ENCODE data around the gene GNE. TPM values are rescaled to one million over a fixed set of nuclear protein-coding genes. Genes with fewer than 3 reads are reported as not detected.
A peak's percentile ranks its signal among the peaks of the same experiment; 100 is the strongest.

GNE gene
- total and polyA plus RNA-seq, 10 of the 15 experiments (the other 5 are each of a cell fraction or from before 2014, with no cell fraction given) = 4.1 to 13.6 (median 10.7) TPM

- DNase-seq (ENCODE audit: low read depth, low spot score) (no peak), FAIRE-seq (peak; percentile 94), ATAC-seq (peak; percentile 100)
- POLR2A ChIA-PET = interaction anchor here (0.6 to 1.1 kb wide), 2 partner anchors 63 to 85 kb away, joined by 3 read pairs; no protein-coding TSS in a partner anchor
- WGBS (ENCODE audit: insufficient coverage, insufficient replicate concordance, low lambda C conversion rate, missing lambda C conversion rate) = 6% methylated on average over 51 of the region's 58 CpGs
- H3K4me3 ChIP-seq = peak overlapping the region; percentile 55; the same call in 1 of the 2 replicates
- SMC1A ChIA-PET (ENCODE audit: uncharacterized antibody, unreplicated experiment) = interaction anchor here (0.6 to 9.1 kb wide), 7 partner anchors 10 to 158 kb away, joined by 3 to 134 read pairs (median 3); no protein-coding TSS in a partner anchor
- no peak overlapping the region for H3K9ac ChIP-seq (ENCODE audit: control insufficient read depth, insufficient read depth, low read length)
- CTCF ChIA-PET = interaction anchor here (0.6 to 7.8 kb wide), 25 partner anchors 9 to 397 kb away, joined by 3 to 258 read pairs (median 3); partner anchors contain the start of gene CLTA
- no peaks in the 10 kb centered on the region for H3K79me2 ChIP-seq (ENCODE audit: control insufficient read depth, insufficient read depth, low read length)
- intact Hi-C loops (cut with micrococcal nuclease; ENCODE audit: unreplicated experiment) (loop anchor here (1.0 to 10.0 kb wide), 3 partner anchors 63 to 212 kb away; partner anchors contain the start of gene RECK), in situ Hi-C loops (cut with MboI) (loop anchor here (5.0 kb wide), 1 partner anchor 64 kb away; no protein-coding TSS in a partner anchor)
- H2AFZ ChIP-seq (ENCODE audit: control insufficient read depth, low read depth, low read length) = peak overlapping the region; percentile 63
- BruUV-seq (replicated peaks) = no TSS peak
- H3K9me3 ChIP-seq (replicated peaks; ENCODE audit: control insufficient read depth, insufficient read depth, low read length) = no peaks in the 10 kb centered on the region
- peaks cover 3% of the 10 kb centered on the region; the same call in 1 of the 2 replicates for H3K4me1 ChIP-seq (ENCODE audit: control insufficient read depth, insufficient read depth, low read length)
- H3K36me3 ChIP-seq (ENCODE audit: control insufficient read depth in 2 of 2, insufficient read depth in 2 of 2, low read length in 1 of 2) = no peaks in the 10 kb centered on the region
- RAD21 ChIA-PET (ENCODE audit: unreplicated experiment) = interaction anchor here (0.6 to 7.2 kb wide), 11 partner anchors 11 to 1902 kb away, joined by 3 to 105 read pairs (median 4); partner anchors contain the start of gene CLTA
- H3K27ac ChIP-seq (ENCODE audit: control insufficient read depth, insufficient read depth) = no peak overlapping the region
- H4K20me1 ChIP-seq (ENCODE audit: control insufficient read depth, insufficient read depth) = no peaks in the 10 kb centered on the region
- H3K4me2 ChIP-seq (ENCODE audit: control insufficient read depth, insufficient read depth) = peak overlapping the region; percentile 85
- no peaks in the 10 kb centered on the region; a peak in 2 of 4 replicates for H3K27me3 ChIP-seq (replicated peaks in 1 of 2; ENCODE audit: control insufficient read depth in 2 of 2, insufficient read depth in 2 of 2, low read length in 1 of 2)
- TF ChIP-seq KAT2A (conservative IDR thresholded peaks at IDR 0.05; ENCODE audit: control insufficient read depth, low read depth, low read length) (no peak), BHLHE40 (IDR thresholded peaks at IDR 0.05; ENCODE audit: borderline replicate concordance in 1 of 2, low read depth in 2 of 2, low read length in 1 of 2) (peak in 1 of 2 experiments; percentile 37; a peak in 1 of 4 replicates), MAX (IDR thresholded peaks at IDR 0.05; ENCODE audit: low read depth, low read length) (no peak), HDAC2 (IDR thresholded peaks at IDR 0.05) (no peak), IKZF2 (IDR thresholded peaks at IDR 0.05) (peak in 1 of 2 experiments; percentile 38; a peak in 1 of 4 replicates), WRNIP1 (IDR thresholded peaks at IDR 0.05; ENCODE audit: borderline replicate concordance, low read depth, low read length) (no peak), SPI1 (IDR thresholded peaks at IDR 0.05; ENCODE audit: borderline replicate concordance, insufficient read depth, low read depth, low read length) (no peak), DPF2 (IDR thresholded peaks at IDR 0.05) (0 out of 2 replicates have a peak, but pooled peaks have one; percentile 22), MEF2A (IDR thresholded peaks at IDR 0.05; ENCODE audit: insufficient read depth, low read depth, low read length) (0 out of 2 replicates have a peak, but pooled peaks have one; percentile 14), BACH1 (IDR thresholded peaks at IDR 0.05; ENCODE audit: borderline replicate concordance) (peak; percentile 25; the same call in 1 of the 2 replicates), IRF5 (IDR thresholded peaks at IDR 0.05; ENCODE audit: borderline replicate concordance) (peak; percentile 60; the same call in 1 of the 2 replicates), YY1 (IDR thresholded peaks at IDR 0.05; ENCODE audit: low read depth, low read length) (peak; percentile 71), CBFB (IDR thresholded peaks at IDR 0.05; ENCODE audit: low read depth) (peak; percentile 76), E2F8 (IDR thresholded peaks at IDR 0.05; ENCODE audit: low read depth, partially characterized antibody) (no peak), E2F4 (IDR thresholded peaks at IDR 0.05; ENCODE audit: low read depth, low read length) (no peak), SMC3 (IDR thresholded peaks at IDR 0.05; ENCODE audit: borderline replicate concordance, low read length) (peak; percentile 88), RB1 (IDR thresholded peaks at IDR 0.05; ENCODE audit: borderline replicate concordance) (0 out of 2 replicates have a peak, but pooled peaks have one; percentile 37)
Observed at GRCh38 chr9:36166168-36166927, 91.9 kb downstream of the GNE start.

All from GM12878 (cell line).